ENCODE data around the gene AKAP8L. TPM values are rescaled to one million over a fixed set of nuclear protein-coding genes. Genes with fewer than 3 reads are reported as not detected.

AKAP8L gene
- total and polyA plus RNA-seq, 2 experiments from 2014 or later: 88.7 to 155 TPM

- Histone ChIP-seq H3K4me1 (ENCODE audit: insufficient read depth) (peaks cover 16% of the 10 kb centered on the region), H3K27ac (no peak overlapping the region), H3K79me2 (peaks cover 66% of the 10 kb centered on the region), H3K4me2 (no peak overlapping the region), H3K9me2 (replicated peaks; ENCODE audit: insufficient read depth) (no peaks in the 10 kb centered on the region), H3K9me3 (ENCODE audit: low read depth) (no peaks in the 10 kb centered on the region), H3K36me3 (replicated peaks; ENCODE audit: insufficient read depth, low read depth) (peaks cover 4% of the 10 kb centered on the region), H4K20me1 (ENCODE audit: insufficient read depth, poor library complexity, severe bottlenecking) (peaks cover 46% of the 10 kb centered on the region), H2AFZ (no peak overlapping the region), H3K4me3 (no peak overlapping the region), H3K27me3 (no peaks in the 10 kb centered on the region)
- WGBS (ENCODE audit: low lambda C conversion rate, missing lambda C conversion rate): 97% methylated on average over 14 of the region's 14 CpGs
- DNase-seq (ENCODE audit: low spot score): no peak
- TF ChIP-seq EZH2phosphoT487 (IDR thresholded peaks at IDR 0.05; ENCODE audit: low read depth, severe bottlenecking, unreplicated experiment): no peak
- no peak for TF ChIP-seq CTCF (IDR thresholded peaks at IDR 0.05; ENCODE audit: poor library complexity)
- no peak for TF ChIP-seq EZH2 (IDR thresholded peaks at IDR 0.05; ENCODE audit: borderline replicate concordance)
Observed at GRCh38 chr19:15372470-15372869, 46.3 kb downstream of the AKAP8L start.

- Histone ChIP-seq H3K27me3 (no peaks in the 10 kb centered on the region), H3K4me1 (ENCODE audit: insufficient read depth) (peaks cover 10% of the 10 kb centered on the region), H3K36me3 (replicated peaks; ENCODE audit: insufficient read depth, low read depth) (peaks cover 4% of the 10 kb centered on the region), H3K4me2 (no peak overlapping the region), H3K4me3 (no peak overlapping the region), H3K79me2 (peaks cover 60% of the 10 kb centered on the region), H3K27ac (no peak overlapping the region), H2AFZ (no peak overlapping the region), H3K9me3 (ENCODE audit: low read depth) (no peaks in the 10 kb centered on the region), H3K9me2 (replicated peaks; ENCODE audit: insufficient read depth) (no peaks in the 10 kb centered on the region), H4K20me1 (ENCODE audit: insufficient read depth, poor library complexity, severe bottlenecking) (peaks cover 40% of the 10 kb centered on the region)
- WGBS (ENCODE audit: low lambda C conversion rate, missing lambda C conversion rate): 93% methylated on average over 17 of the region's 17 CpGs
- TF ChIP-seq EZH2phosphoT487 (IDR thresholded peaks at IDR 0.05; ENCODE audit: low read depth, severe bottlenecking, unreplicated experiment) (no peak), CTCF (IDR thresholded peaks at IDR 0.05; ENCODE audit: poor library complexity) (no peak), EZH2 (IDR thresholded peaks at IDR 0.05; ENCODE audit: borderline replicate concordance) (no peak)
- DNase-seq (ENCODE audit: low spot score): no peak
Observed at GRCh38 chr19:15371786-15372380, 46.9 kb downstream of the AKAP8L start.

- peaks cover 33% of the 10 kb centered on the region for H4K20me1 ChIP-seq (ENCODE audit: insufficient read depth, poor library complexity, severe bottlenecking)
- H3K4me3 ChIP-seq: no peak overlapping the region
- TF ChIP-seq EZH2phosphoT487 (IDR thresholded peaks at IDR 0.05; ENCODE audit: low read depth, severe bottlenecking, unreplicated experiment) (no peak), EZH2 (IDR thresholded peaks at IDR 0.05; ENCODE audit: borderline replicate concordance) (no peak), CTCF (IDR thresholded peaks at IDR 0.05; ENCODE audit: poor library complexity) (no peak)
Observed at GRCh38 chr19:15371119-15371518, 47.7 kb downstream of the AKAP8L start.

More at GRCh38 chr19:15371119-15371518, 47.7 kb downstream of the AKAP8L start:
- Histone ChIP-seq H3K9me3 (ENCODE audit: low read depth) (no peaks in the 10 kb centered on the region), H3K79me2 (peaks cover 52% of the 10 kb centered on the region), H3K9me2 (replicated peaks; ENCODE audit: insufficient read depth) (no peaks in the 10 kb centered on the region), H3K4me1 (ENCODE audit: insufficient read depth) (peaks cover 3% of the 10 kb centered on the region), H3K27me3 (no peaks in the 10 kb centered on the region), H3K36me3 (replicated peaks; ENCODE audit: insufficient read depth, low read depth) (peaks cover 4% of the 10 kb centered on the region), H2AFZ (no peak overlapping the region), H3K4me2 (no peak overlapping the region), H3K27ac (no peak overlapping the region)
- no peak for DNase-seq (ENCODE audit: low spot score)
- 97% methylated on average over 7 of the region's 7 CpGs for WGBS (ENCODE audit: low lambda C conversion rate, missing lambda C conversion rate)

Data from hepatocyte (in vitro differentiated cells).